OCI-M1 (cell line): ENCODE data around the gene NIPBL.
"Not testable (repeated sequence)": the region's sequence is repeated elsewhere in the genome, so short reads cannot be mapped to it uniquely, and the experiment has no call there.

ENCODE experiments used
- DNase-seq: peaks from one replicate; lab custom pipeline; 2025; lab: John Stamatoyannopoulos, UW

Gene NIPBL

GRCh38 chr5:36946101-36946500 is 69.5 kb downstream of the NIPBL start:
- no peak for DNase-seq

GRCh38 chr5:36948041-36948440 is 71.5 kb downstream of the NIPBL start:
- no peak for DNase-seq

GRCh38 chr5:36948650-36949049 is 72.1 kb downstream of the NIPBL start:
- no peak for DNase-seq

- no peak for DNase-seq
These were observed 73.0 kb downstream of the NIPBL start for GRCh38 chr5:36949593-36949992.

GRCh38 chr5:36950586-36951457 is 74.3 kb downstream of the NIPBL start:
- DNase-seq = peak; percentile 14

- no peak for DNase-seq
These were observed 76.5 kb downstream of the NIPBL start for GRCh38 chr5:36953043-36953442.

- DNase-seq = no peak
These were observed 81.5 kb downstream of the NIPBL start for GRCh38 chr5:36957953-36958537.

GRCh38 chr5:36958612-36959011 is 82.0 kb downstream of the NIPBL start:
- DNase-seq = no peak

- no peak for DNase-seq
These were observed 88.6 kb downstream of the NIPBL start for GRCh38 chr5:36965179-36965578.

- no peak for DNase-seq
These were observed 93.3 kb downstream of the NIPBL start for GRCh38 chr5:36969700-36970395.

- no peak for DNase-seq
These were observed 101.6 kb downstream of the NIPBL start for GRCh38 chr5:36978196-36978595.

GRCh38 chr5:36982146-36982545 is 105.6 kb downstream of the NIPBL start:
- no peak for DNase-seq

GRCh38 chr5:36985387-36985786 is 108.8 kb downstream of the NIPBL start:
- no peak for DNase-seq

- no peak for DNase-seq
These were observed 111.8 kb downstream of the NIPBL start for GRCh38 chr5:36988396-36988795.

- no peak for DNase-seq
These were observed 122.0 kb downstream of the NIPBL start for GRCh38 chr5:36998578-36998977.

GRCh38 chr5:37002176-37002751 is 125.7 kb downstream of the NIPBL start:
- no peak for DNase-seq

GRCh38 chr5:37005252-37005651 is 128.7 kb downstream of the NIPBL start:
- DNase-seq = no peak

- DNase-seq = peak; percentile 58
These were observed 129.5 kb downstream of the NIPBL start for GRCh38 chr5:37005946-37006540.

- DNase-seq = not testable (repeated sequence)
These were observed 136.6 kb downstream of the NIPBL start for GRCh38 chr5:37013181-37013580.

GRCh38 chr5:37014321-37014720 is 137.8 kb downstream of the NIPBL start:
- DNase-seq = no peak

GRCh38 chr5:37015795-37016666 is 139.5 kb downstream of the NIPBL start:
- no peak for DNase-seq
